ENCODE results near the gene SPTBN1.
"Not testable (repeated sequence)": the region's sequence is repeated elsewhere in the genome, so short reads cannot be mapped to it uniquely, and the experiment has no call there.

The SPTBN1 gene

GRCh38 chr2:54680397-54681041 is 224.4 kb downstream of the SPTBN1 start:
- no peak for DNase-seq

GRCh38 chr2:54681416-54681815 is 225.3 kb downstream of the SPTBN1 start:
- DNase-seq, result no peak

- DNase-seq, result peak in 1 of 3 experiments; percentile 22
Observed at GRCh38 chr2:54683596-54683995, 227.5 kb downstream of the SPTBN1 start.

- peak in 1 of 3 experiments; percentile 59 for DNase-seq
Observed at GRCh38 chr2:54685263-54685775, 229.2 kb downstream of the SPTBN1 start.

- DNase-seq, result no peak
Observed at GRCh38 chr2:54687595-54688152, 231.5 kb downstream of the SPTBN1 start.

GRCh38 chr2:54691445-54692135 is 235.5 kb downstream of the SPTBN1 start:
- DNase-seq, result peak in 2 of 3 experiments; percentile 26 to 81

GRCh38 chr2:54692556-54692955 is 236.4 kb downstream of the SPTBN1 start:
- DNase-seq, result no peak

- DNase-seq, result no peak
Observed at GRCh38 chr2:54695378-54695777, 239.3 kb downstream of the SPTBN1 start.

GRCh38 chr2:54697934-54698333 is 241.8 kb downstream of the SPTBN1 start:
- no peak for DNase-seq

GRCh38 chr2:54698926-54699325 is 242.8 kb downstream of the SPTBN1 start:
- not testable (repeated sequence) for DNase-seq

GRCh38 chr2:54699665-54700064 is 243.5 kb downstream of the SPTBN1 start:
- no peak for DNase-seq

GRCh38 chr2:54701029-54701428 is 244.9 kb downstream of the SPTBN1 start:
- DNase-seq, result no peak

GRCh38 chr2:54704238-54704637 is 248.1 kb downstream of the SPTBN1 start:
- peak in 1 of 3 experiments; percentile 60 for DNase-seq

GRCh38 chr2:54704688-54705605 is 248.8 kb downstream of the SPTBN1 start:
- DNase-seq, result peak; percentile 12 to 88 (median 71)

- DNase-seq, result no peak
Observed at GRCh38 chr2:54706622-54707021, 250.5 kb downstream of the SPTBN1 start.

- DNase-seq, result no peak
Observed at GRCh38 chr2:54708584-54709335, 252.6 kb downstream of the SPTBN1 start.

- DNase-seq, result no peak
Observed at GRCh38 chr2:54709336-54709809, 253.2 kb downstream of the SPTBN1 start.

- no peak for DNase-seq
Observed at GRCh38 chr2:54710216-54710615, 254.1 kb downstream of the SPTBN1 start.

- DNase-seq, result no peak
Observed at GRCh38 chr2:54712516-54712915, 256.4 kb downstream of the SPTBN1 start.

GRCh38 chr2:54714996-54715395 is 258.9 kb downstream of the SPTBN1 start:
- DNase-seq, result no peak

- DNase-seq, result no peak
Observed at GRCh38 chr2:54716375-54716774, 260.2 kb downstream of the SPTBN1 start.

GRCh38 chr2:54720563-54720962 is 264.4 kb downstream of the SPTBN1 start:
- DNase-seq, result peak in 1 of 3 experiments; percentile 5

Data from NCI-H1417 (cell line).